8988T (cell line): Measurements from ENCODE around the gene FKBP9.
"Not testable (repeated sequence)": the region's sequence is repeated elsewhere in the genome, so short reads cannot be mapped to it uniquely, and the experiment has no call there.

Experiments
- DNase-seq: peaks from one replicate; pipeline ENCODE4 v3.0.0; 2011

The FKBP9 gene

GRCh38 chr7:32952876-32953275 is 4.4 kb upstream of the FKBP9 start:
- no peak for DNase-seq

DNA sequence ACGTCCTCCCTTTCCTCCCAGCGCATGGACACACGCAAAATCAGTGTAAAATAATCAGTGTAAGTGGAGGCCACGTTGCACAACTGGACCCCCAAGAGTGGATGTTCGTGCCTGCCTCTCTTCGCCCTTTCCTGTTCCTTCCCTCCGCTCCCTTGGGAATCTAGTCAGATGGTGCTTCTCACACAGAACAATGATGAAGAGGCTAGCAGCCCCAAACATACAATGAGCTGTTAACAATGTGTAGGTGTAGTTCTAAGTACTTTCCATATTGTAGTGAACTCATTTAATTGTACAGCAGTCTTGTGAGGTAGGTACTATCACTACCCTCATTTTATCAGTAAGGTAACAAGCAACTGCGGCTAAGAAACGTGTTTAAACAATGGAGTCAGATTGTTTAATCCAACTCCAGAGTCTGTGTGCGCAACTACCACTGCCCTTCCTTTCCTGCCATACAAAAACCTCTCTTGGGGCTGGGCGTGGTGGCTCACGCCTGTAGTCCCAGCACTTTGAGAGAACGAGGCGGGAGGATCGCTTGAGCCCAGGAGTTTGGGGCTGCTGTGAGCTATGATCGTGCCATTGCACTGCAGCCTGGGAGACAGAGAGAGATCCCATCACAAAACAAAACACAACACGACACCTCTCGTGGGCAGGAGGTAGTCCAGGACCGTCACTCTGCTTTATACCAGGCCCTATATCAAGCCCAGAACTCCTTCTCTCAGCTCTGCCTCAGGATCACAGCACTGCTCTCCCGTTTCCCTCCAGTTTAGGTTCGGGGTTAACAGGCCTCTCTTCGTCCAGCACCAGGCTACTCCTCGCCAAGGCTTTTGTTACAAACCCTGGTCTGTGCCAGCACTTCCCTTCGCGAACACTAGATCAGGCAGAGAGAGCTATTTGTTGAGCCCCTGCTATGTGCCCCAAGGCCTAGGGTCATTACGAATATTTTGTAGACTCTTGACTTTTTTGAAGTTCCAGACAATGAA is 1.1 kb downstream of the FKBP9 start:
- DNase-seq, result no peak

GRCh38 chr7:32963880-32964301 is 6.7 kb downstream of the FKBP9 start:
- DNase-seq, result not testable (repeated sequence)

DNA sequence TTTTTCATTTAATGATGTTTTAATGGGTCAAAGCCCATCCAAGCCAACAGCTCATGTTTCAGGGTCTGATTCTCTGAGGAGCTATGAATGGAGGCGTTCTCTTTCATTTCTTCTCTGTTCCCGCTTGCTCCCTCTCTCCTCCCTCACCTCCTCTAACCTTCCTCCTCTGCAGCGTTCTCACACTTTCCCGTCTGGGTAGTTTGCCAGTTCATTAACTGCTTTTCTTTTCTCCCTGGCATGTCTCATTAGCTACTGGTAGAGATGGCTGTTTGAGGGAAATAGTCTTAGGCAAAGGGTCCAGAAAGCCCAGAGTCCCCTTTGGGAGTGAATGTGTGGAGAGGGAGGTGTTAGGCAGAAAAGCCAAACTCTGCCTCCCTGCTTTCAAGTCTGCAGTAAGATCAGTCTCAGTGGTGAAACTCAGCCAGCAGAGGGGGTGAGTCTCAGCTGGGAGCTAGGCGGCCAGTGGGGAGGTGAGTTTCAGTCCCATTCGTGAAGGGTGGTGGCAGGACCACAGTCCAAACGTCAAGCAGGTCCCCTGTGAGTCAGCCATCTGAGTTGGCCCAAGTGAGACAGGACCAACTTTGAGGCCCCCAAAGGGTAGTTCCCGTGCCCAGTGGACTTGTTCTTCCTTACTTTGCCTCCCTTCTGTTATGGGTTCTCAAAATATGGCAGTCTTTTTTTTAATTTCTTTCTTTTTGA is 7.4 kb downstream of the FKBP9 start:
- DNase-seq, result not testable (repeated sequence)

- not testable (repeated sequence) for DNase-seq
These were observed 9.4 kb downstream of the FKBP9 start for GRCh38 chr7:32966489-32967267.

DNA sequence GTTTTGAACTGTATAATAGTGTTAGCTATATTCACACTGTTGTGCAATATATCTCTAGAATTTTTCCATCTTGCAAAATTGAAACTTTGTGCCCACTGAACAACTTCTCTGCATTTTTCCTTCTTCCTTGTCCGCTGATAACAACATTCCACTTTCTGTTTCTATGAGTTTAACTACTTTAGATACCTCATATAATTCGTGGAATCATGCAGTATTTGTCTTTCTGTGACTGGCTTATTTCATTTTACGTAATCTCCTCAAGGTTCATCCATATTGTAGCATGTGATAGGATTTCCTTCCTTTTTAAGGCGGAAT is 10.0 kb downstream of the FKBP9 start:
- DNase-seq, result not testable (repeated sequence)

DNA sequence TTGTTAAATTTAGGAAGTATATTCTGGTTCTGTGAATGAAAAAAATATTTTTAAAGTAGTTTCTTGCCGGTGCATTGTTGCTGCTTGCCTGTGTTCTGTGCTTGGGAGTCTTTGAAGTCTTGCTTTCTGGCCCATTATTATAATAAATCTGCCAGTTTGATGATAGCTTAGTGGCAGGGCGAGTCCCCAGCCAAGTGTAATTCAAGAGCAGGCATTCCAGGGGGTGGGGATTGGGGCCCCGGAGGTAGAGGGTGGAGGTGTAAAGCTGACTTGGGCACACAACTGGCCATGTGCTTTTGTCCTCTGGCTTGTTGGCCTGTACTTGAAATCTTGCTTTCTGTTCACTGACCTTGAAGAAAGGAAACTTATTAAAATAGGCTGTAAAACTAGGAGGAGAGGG is 14.7 kb downstream of the FKBP9 start:
- DNase-seq, result not testable (repeated sequence)

DNA sequence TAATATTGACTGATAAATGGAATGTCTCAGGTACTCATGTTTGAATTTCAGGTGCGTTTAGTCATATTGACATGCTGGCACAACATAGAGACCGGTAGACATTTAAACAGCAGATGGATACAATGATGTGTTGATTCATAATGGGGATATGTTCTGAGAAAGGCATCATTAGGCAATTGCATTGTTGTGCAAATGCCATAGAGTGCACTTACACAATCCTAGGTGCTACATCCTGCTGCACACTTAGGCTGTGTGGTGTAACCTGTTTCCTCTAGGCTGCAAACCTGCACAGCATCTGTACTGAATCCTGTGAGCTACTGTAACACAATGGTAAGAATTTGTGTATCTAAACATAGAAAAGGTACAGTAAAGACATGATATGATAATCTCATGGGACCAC is 19.9 kb downstream of the FKBP9 start:
- not testable (repeated sequence) for DNase-seq

DNA sequence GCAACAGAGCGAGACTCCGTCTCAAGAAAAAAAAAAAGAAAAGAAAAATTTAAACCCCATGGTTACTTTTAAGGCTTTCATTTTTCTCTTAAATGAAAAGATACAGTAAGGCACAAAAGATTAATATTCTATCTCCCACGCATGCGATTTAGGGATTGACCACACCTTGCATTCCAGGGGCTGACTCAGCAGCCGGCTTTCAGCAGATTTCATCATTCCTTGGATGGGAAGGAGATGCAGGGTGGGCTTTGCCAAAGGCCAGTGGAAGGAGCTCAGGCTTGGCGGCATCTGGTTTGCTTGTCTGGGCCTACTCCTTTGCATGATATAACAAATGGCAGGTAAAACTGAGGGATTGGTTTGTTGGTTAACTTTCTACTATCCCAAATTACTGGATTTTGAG is 22.0 kb downstream of the FKBP9 start:
- DNase-seq, result not testable (repeated sequence)

GRCh38 chr7:32979902-32980301 is 22.7 kb downstream of the FKBP9 start:
- DNase-seq, result not testable (repeated sequence)

DNA sequence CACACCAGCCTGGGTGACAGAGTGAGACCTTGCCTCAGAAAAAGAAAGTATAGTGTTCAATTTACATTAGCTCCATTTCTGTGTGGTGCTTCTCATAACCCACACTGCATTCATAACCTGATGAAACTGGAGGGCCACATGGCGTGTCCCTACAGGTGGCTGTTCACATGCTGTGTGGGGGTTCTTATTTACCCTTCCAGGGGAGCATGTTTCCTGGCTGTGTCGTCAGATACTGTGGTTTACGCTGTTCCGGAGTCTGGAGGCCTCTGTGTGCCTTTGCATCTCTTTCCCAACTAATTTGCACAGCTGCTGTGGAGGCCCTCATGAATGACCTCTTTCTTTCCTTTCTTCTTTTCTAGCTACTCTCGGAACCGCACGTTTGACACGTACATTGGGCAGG is 30.9 kb downstream of the FKBP9 start:
- not testable (repeated sequence) for DNase-seq

GRCh38 chr7:32991068-32991585 is 33.9 kb downstream of the FKBP9 start:
- not testable (repeated sequence) for DNase-seq

GRCh38 chr7:32991975-32992700 is 34.9 kb downstream of the FKBP9 start:
- DNase-seq, result not testable (repeated sequence)

GRCh38 chr7:32992750-32993149 is 35.5 kb downstream of the FKBP9 start:
- not testable (repeated sequence) for DNase-seq

DNA sequence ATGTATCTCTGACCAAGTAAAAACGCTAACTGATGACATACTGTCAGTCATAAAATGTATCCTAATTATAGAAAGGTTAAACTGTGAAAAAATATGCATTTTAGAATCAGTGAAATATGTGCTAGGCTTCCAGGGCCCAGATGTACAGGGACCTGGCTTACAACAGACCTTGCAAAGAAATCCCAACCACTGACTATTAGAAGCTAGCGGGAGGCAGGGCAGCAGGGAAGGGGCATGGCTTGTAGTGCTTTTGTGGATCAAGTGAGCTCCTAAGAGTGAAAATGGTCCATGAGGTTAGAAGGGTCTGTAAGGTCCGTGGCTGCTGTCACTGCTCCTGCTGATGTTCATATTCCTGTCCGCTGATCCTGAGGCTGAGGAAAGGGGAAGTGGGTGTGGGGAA is 40.7 kb downstream of the FKBP9 start:
- DNase-seq, result not testable (repeated sequence)

DNA sequence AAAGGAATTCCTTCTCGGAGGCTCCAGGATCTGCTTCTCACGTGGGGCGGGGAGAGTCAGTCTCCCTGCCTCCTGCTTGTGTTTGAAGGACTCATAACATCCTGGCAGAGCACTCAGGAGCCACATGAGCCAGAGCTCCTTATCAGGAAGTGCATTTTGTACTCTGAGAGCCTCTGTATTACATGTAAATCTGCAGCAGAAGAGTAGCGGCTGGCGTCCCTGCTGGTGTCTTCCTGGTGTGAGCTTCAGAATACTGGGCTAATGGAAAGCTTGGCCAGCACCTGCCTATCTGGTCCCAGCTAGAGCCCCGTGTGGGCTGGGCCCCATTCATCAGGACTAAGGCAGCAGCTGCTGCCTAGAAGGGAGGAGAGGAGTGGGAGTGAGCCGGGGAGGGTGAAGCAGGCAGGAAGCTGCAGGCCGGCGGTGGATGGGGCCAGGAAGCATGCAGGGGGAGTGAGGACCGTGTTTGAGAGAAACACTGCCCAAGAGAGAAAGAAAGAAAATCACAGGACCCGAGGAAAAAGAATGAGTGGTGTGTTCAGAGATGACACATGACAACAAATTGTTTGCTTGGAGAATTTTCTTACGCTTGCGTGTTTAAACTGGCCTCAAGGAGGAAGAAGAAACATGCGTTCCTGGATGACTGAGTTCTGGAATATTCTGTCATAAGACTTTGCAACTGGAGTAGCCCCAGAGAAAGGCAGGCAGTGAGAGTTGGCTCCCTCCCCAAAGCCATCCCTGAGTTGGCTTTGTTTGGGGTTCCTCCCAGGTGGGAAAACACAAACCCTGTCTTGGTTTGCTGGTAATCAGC is 41.3 kb downstream of the FKBP9 start:
- DNase-seq, result not testable (repeated sequence)

DNA sequence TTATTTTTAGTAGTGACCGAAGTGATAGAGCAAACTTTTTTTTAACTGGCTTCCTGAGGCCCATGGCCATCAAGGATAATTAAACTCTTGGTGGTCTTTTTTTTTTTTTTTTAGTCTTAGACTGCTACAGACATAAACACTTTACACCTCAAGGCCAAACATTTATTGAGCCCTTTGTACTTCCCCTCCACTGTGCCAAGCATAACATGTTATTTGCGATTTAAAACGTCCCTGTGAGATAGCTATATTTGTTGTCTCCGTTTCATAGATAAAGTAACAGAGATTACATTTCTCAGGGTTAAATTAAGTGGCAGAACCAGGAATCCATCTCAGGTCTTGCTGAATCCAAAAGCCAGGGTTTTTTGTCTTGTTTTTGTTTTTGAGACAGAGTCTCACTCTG is 42.1 kb downstream of the FKBP9 start:
- DNase-seq, result not testable (repeated sequence)

GRCh38 chr7:33003111-33003510 is 45.9 kb downstream of the FKBP9 start:
- not testable (repeated sequence) for DNase-seq

DNA sequence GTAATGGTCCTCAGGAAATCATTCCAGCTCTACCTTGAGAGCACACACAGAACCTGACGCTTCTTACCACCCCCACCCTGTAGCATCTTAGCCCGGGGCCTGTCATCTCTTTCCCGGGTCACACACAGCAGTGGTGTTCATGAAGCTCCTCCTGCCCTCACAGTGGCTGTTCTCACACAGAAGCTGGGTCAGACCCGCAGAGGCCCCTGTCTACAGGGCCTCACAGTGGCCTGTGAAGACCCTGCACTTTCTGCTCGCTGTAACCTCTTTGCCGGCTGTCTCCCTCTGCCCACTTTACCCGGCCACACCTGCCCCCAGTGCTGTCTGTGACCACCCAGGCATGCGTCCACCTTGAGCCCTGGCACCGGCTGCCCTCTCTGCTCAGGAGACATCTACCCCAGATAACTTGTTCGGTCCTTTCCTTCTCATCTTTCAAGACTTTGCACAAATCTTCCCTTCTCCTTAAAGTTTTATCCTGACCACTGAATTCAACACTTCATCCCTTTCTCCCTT is 46.9 kb downstream of the FKBP9 start:
- not testable (repeated sequence) for DNase-seq

DNA sequence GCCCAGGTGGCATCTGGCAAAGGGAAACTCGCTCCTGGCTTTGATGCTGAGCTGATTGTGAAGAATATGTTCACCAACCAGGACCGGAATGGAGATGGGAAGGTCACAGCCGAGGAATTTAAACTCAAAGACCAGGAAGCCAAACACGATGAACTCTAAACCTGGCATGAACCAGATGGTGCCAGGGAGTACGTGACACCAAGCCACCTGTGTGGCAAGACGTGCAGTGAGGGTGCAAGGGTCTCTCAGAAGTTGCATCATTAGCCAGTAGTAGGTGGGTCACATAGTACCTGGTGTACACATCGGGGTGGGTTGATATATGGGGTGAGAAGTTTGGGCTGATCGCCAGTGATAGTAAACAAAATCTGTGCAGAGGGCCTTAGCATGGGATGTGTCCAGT is 48.0 kb downstream of the FKBP9 start:
- DNase-seq, result not testable (repeated sequence)

DNA sequence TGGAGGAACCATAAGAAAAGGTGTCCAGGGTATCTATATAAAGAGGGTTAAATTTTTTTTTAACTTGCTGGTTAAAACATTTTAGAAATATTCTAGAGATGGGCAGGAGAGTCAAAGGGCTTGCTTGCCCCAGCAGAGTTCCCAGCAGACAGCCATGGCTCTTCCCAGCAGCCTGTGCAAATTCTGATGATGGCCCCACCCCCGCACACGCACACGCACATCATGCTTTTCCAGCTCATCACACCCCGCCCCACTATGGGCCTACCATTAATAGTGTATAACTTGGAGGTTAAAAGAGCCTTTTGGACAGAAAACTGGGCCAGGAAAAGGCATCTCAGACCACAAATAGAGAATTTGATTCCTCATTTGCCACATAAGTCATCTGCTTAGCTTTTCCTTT is 48.5 kb downstream of the FKBP9 start:
- DNase-seq, result not testable (repeated sequence)
